Measurements from ENCODE around the gene CPVL. TPM values are rescaled to one million over a fixed set of nuclear protein-coding genes. Genes with fewer than 3 reads are reported as not detected.
A peak's percentile ranks its signal among the peaks of the same experiment; 100 is the strongest.

Gene CPVL
- total and polyA plus RNA-seq, 2 experiments from 2014 or later: 30.6 to 95.2 TPM

- Histone ChIP-seq H3K27ac (no peak overlapping the region), H3K36me3 (no peaks in the 10 kb centered on the region), H3K4me1 (ENCODE audit: low read depth) (no peaks in the 10 kb centered on the region), H3K27me3 (no peaks in the 10 kb centered on the region), H3K4me3 (no peak overlapping the region), H3K9me3 (ENCODE audit: low read depth) (no peaks in the 10 kb centered on the region)
- peak in 1 of 2 donors; percentile 58 for DNase-seq (ENCODE audit: low read depth in 1 of 2, low spot score in 1 of 2)
- TF ChIP-seq CTCF (IDR thresholded peaks at IDR 0.05; ENCODE audit: low read depth, low read length): no peak
These were observed 156.0 kb downstream of the CPVL start for GRCh38 chr7:28990200-28990960.

- TF ChIP-seq CTCF (IDR thresholded peaks at IDR 0.05; ENCODE audit: low read depth, low read length): no peak
These were observed 156.9 kb downstream of the CPVL start for GRCh38 chr7:28989211-28989980.

DNA sequence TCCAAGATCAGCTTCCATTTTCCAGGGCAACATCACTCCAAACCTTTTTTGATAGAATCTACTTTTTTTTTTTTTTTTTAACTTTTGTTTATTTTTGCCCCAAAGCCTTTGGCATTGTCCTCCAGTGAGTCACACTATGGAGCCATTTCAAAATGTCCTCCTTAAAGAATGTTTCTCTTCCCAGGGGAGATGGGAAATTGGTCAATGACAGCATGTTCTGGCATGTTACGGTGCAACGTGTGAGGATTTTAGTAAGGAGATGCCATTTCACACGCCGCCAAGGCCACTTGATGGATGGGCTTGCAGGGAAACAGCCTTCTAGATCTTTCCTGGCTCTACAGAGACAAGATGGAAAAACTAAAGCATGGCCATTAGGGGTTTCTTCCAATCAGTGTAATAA lies 157.5 kb downstream of the CPVL start:
- H3K4me3 ChIP-seq: no peak overlapping the region
- no peak overlapping the region for H3K27ac ChIP-seq
- no peak for TF ChIP-seq CTCF (IDR thresholded peaks at IDR 0.05; ENCODE audit: low read depth, low read length)
- DNase-seq (ENCODE audit: low read depth in 1 of 2, low spot score in 1 of 2): peak in 1 of 2 donors; percentile 87
- no peaks in the 10 kb centered on the region for H3K9me3 ChIP-seq (ENCODE audit: low read depth)
- no peaks in the 10 kb centered on the region for H3K27me3 ChIP-seq
- no peaks in the 10 kb centered on the region for H3K4me1 ChIP-seq (ENCODE audit: low read depth)
- H3K36me3 ChIP-seq: no peaks in the 10 kb centered on the region

More at GRCh38 chr7:28989211-28989980, 156.9 kb downstream of the CPVL start:
- no peaks in the 10 kb centered on the region for H3K27me3 ChIP-seq
- no peak overlapping the region for H3K4me3 ChIP-seq
- no peak for DNase-seq (ENCODE audit: low read depth in 1 of 2, low spot score in 1 of 2)
- no peak overlapping the region for H3K27ac ChIP-seq
- H3K36me3 ChIP-seq: no peaks in the 10 kb centered on the region
- no peaks in the 10 kb centered on the region for H3K4me1 ChIP-seq (ENCODE audit: low read depth)
- H3K9me3 ChIP-seq (ENCODE audit: low read depth): no peaks in the 10 kb centered on the region

DNA sequence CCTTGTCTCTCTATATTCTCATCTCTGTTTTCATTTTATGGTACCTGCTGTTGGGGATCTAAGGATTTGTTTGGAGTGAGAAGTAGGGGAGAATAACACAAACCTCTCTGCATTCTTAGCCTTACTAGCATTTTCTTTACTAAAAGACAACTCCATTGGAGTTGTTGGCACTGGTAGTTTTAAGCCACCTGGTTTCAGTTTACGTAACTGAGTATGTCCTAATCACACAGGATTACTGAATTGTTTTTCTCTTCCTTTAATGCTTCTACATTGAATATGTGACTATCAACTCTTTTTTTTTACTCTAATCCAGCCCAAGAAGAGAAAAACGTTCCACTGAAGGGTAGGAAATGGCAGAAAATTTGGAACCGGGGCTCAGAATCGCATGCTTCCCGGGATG lies 158.2 kb downstream of the CPVL start:
- Histone ChIP-seq H3K4me3 (no peak overlapping the region), H3K27me3 (no peaks in the 10 kb centered on the region), H3K4me1 (ENCODE audit: low read depth) (no peaks in the 10 kb centered on the region), H3K36me3 (no peaks in the 10 kb centered on the region), H3K9me3 (ENCODE audit: low read depth) (no peaks in the 10 kb centered on the region), H3K27ac (no peak overlapping the region)
- no peak for DNase-seq (ENCODE audit: low read depth in 1 of 2, low spot score in 1 of 2)
- no peak for TF ChIP-seq CTCF (IDR thresholded peaks at IDR 0.05; ENCODE audit: low read depth, low read length)

GRCh38 chr7:28986765-28987110 lies 159.6 kb downstream of the CPVL start:
- Histone ChIP-seq H3K4me3 (no peak overlapping the region), H3K27me3 (no peaks in the 10 kb centered on the region), H3K9me3 (ENCODE audit: low read depth) (no peaks in the 10 kb centered on the region), H3K27ac (peak overlapping the region; percentile 38), H3K36me3 (no peaks in the 10 kb centered on the region), H3K4me1 (ENCODE audit: low read depth) (no peaks in the 10 kb centered on the region)
- no peak for TF ChIP-seq CTCF (IDR thresholded peaks at IDR 0.05; ENCODE audit: low read depth, low read length)
- DNase-seq (ENCODE audit: low read depth in 1 of 2, low spot score in 1 of 2): peak in 1 of 2 donors; percentile 91

Measured in cardiac muscle cell (in vitro differentiated cells and primary cell).